H1 (cell line): ENCODE data around the gene AADAC. TPM values are rescaled to one million over a fixed set of nuclear protein-coding genes. Genes with fewer than 3 reads are reported as not detected.
"Not testable (repeated sequence)": the region's sequence is repeated elsewhere in the genome, so short reads cannot be mapped to it uniquely, and the experiment has no call there.

Experiments
- CTCF ChIA-PET: fragments of 300-600 bp; sonication (Branson Sonifier 250); formaldehyde crosslinking; loops from one replicate; lab custom pipeline; 2021; ENCODE audit not compliant: partially characterized antibody; lab: Charles Lee
- POLR2A ChIA-PET: fragments of 300-600 bp; sonication (Branson Sonifier 250); formaldehyde crosslinking; loops from one replicate; lab custom pipeline; 2021; ENCODE audit warnings: inconsistent platforms; ENCODE audit not compliant: partially characterized antibody; lab: Charles Lee
- DNase-seq, 2 experiments: peaks; one replicate each; pipeline versions ENCODE4 v3.0.0 to v3.0.0-alpha.2; 2010 to 2022; ENCODE audit warnings: low spot score in 2 of 2, low read depth in 1 of 2, mixed read lengths in 1 of 2
- FAIRE-seq: peaks from 2 replicates; lab custom pipeline; 2011; peaks lifted over from hg19 to GRCh38; lab: Jason Lieb, UNC
- H2AFZ ChIP-seq: 2 replicates; pipeline ENCODE4 v1.8.1; 2012; ENCODE audit warnings: low read length, inconsistent platforms
- H2AK5ac ChIP-seq: 2 replicates; pipeline ENCODE4 v1.6.1; 2013; ENCODE audit warnings: low read depth, low read length
- H2BK120ac ChIP-seq: replicated peaks from 2 replicates; pipeline ENCODE3; 2013; ENCODE audit warnings: low read depth, low read length, inconsistent platforms
- H2BK12ac ChIP-seq: 2 replicates; pipeline ENCODE4 v1.6.1; 2013; ENCODE audit warnings: low read depth, low read length
- H2BK15ac ChIP-seq: 2 replicates; pipeline ENCODE4 v1.6.1; 2013; ENCODE audit warnings: low read length
- H2BK20ac ChIP-seq: 2 replicates; pipeline ENCODE4 v1.6.1; 2013; ENCODE audit warnings: low read length
- H2BK5ac ChIP-seq: 2 replicates; pipeline ENCODE4 v1.6.1; 2013; ENCODE audit warnings: low read depth, low read length
- H3K14ac ChIP-seq: 2 replicates; pipeline ENCODE4 v1.6.1; 2013; ENCODE audit warnings: inconsistent platforms; ENCODE audit not compliant: insufficient read length
- H3K18ac ChIP-seq: 2 replicates; pipeline ENCODE4 v1.6.1; 2013; ENCODE audit warnings: low read length; ENCODE audit errors: extremely low read depth
- H3K23ac ChIP-seq: 2 replicates; pipeline ENCODE4 v1.6.1; 2013; ENCODE audit warnings: inconsistent platforms; ENCODE audit not compliant: insufficient read length
- H3K23me2 ChIP-seq: 2 replicates; pipeline ENCODE4 v1.6.1; 2013; ENCODE audit warnings: low read depth, low read length
- H3K27ac ChIP-seq: 2 replicates; pipeline ENCODE4 v1.6.1; 2011; ENCODE audit warnings: low read depth, low read length, inconsistent platforms
- H3K27me3 ChIP-seq, 4 experiments: replicated peaks in 1 of 4; 1 replicate in 1 of 4; 2 replicates in 3 of 4; pipeline versions ENCODE4 v1.6.1 to v1.8.1; 2011 to 2013; ENCODE audit warnings: low read length in 3 of 4, mild to moderate bottlenecking in 3 of 4, inconsistent platforms in 2 of 4, mixed read lengths in 2 of 4, moderate library complexity in 1 of 4; ENCODE audit not compliant: control insufficient read depth in 3 of 4, insufficient read depth in 3 of 4; ENCODE audit errors: extremely low read depth in 1 of 4
- H3K36me3 ChIP-seq, 4 experiments: 2 replicates each; pipeline versions ENCODE4 v1.6.1 to v1.8.1; 2011 to 2013; ENCODE audit warnings: mild to moderate bottlenecking in 4 of 4, low read length in 3 of 4, moderate library complexity in 2 of 4, control low read depth in 1 of 4, inconsistent platforms in 1 of 4; ENCODE audit not compliant: insufficient read depth in 4 of 4, control insufficient read depth in 2 of 4
- H3K4ac ChIP-seq: replicated peaks from 2 replicates; pipeline ENCODE3; 2013; ENCODE audit warnings: low read length, low read depth, mixed read lengths, inconsistent platforms; ENCODE audit not compliant: insufficient read length
- H3K4me1 ChIP-seq, 4 experiments: replicated peaks in 1 of 4; 1 replicate in 1 of 4; 2 replicates in 3 of 4; pipeline versions ENCODE4 v1.6.1 to v1.8.1; 2011 to 2013; ENCODE audit warnings: low read length in 3 of 4, inconsistent platforms in 2 of 4, mixed read lengths in 1 of 4; ENCODE audit not compliant: insufficient read depth in 4 of 4, control insufficient read depth in 3 of 4
- H3K4me2 ChIP-seq, 2 experiments: 2 replicates each; pipeline versions ENCODE4 v1.6.1 to v1.8.1; 2011 to 2013; ENCODE audit warnings: low read depth in 2 of 2, low read length in 2 of 2, control low read depth in 1 of 2, inconsistent platforms in 1 of 2, mild to moderate bottlenecking in 1 of 2; ENCODE audit not compliant: insufficient read depth in 1 of 2
- H3K4me3 ChIP-seq, 4 experiments: fragments of 200-600, 300-600 bp in 1 of 4; sonication (generic), shearing (Covaris generic), sonication (Bioruptor Twin) in 1 of 4; 2 replicates each; pipeline versions ENCODE4 v1.5.1 to v1.8.1; 2011 to 2016; ENCODE audit warnings: low read length in 4 of 4, low read depth in 3 of 4, control low read depth in 2 of 4, inconsistent platforms in 2 of 4, mild to moderate bottlenecking in 2 of 4, mixed read lengths in 1 of 4, moderate library complexity in 1 of 4; ENCODE audit not compliant: insufficient read depth in 2 of 4; ENCODE audit errors: extremely low read depth in 1 of 4
- H3K56ac ChIP-seq: replicated peaks from 2 replicates; pipeline ENCODE3; 2013; ENCODE audit warnings: low read depth, mild to moderate bottlenecking, mixed read lengths, low read length, inconsistent platforms; ENCODE audit not compliant: insufficient read length
- H3K79me1 ChIP-seq: 2 replicates; pipeline ENCODE4 v1.6.1; 2013; ENCODE audit warnings: low read depth, low read length, control low read depth
- H3K79me2 ChIP-seq, 2 experiments: 2 replicates each; pipeline versions ENCODE4 v1.6.1 to v1.8.1; 2012 to 2013; ENCODE audit warnings: low read length in 2 of 2, mild to moderate bottlenecking in 2 of 2, inconsistent platforms in 1 of 2; ENCODE audit not compliant: insufficient read depth in 2 of 2, control insufficient read depth in 1 of 2
- H3K9ac ChIP-seq, 4 experiments: replicated peaks in 1 of 4; 1 replicate in 1 of 4; 2 replicates in 3 of 4; pipeline versions ENCODE4 v1.6.1 to v1.8.1; 2011 to 2013; ENCODE audit warnings: low read depth in 3 of 4, low read length in 3 of 4, control low read depth in 2 of 4, mild to moderate bottlenecking in 2 of 4, moderate library complexity in 2 of 4, inconsistent platforms in 1 of 4; ENCODE audit errors: extremely low read depth in 1 of 4
- H3K9me3 ChIP-seq, 2 experiments: 2 replicates each; pipeline versions ENCODE4 v1.6.1 to v1.8.1; 2012 to 2013; ENCODE audit warnings: mild to moderate bottlenecking in 2 of 2, moderate library complexity in 2 of 2, control low read depth in 1 of 2, inconsistent platforms in 1 of 2, low read depth in 1 of 2, low read length in 1 of 2, mixed read lengths in 1 of 2; ENCODE audit not compliant: insufficient read depth in 2 of 2
- H4K20me1 ChIP-seq, 2 experiments: replicated peaks in 1 of 2; 2 replicates each; pipeline versions ENCODE3 to v1.8.1; 2011 to 2013; ENCODE audit warnings: inconsistent platforms in 2 of 2, low read length in 2 of 2, mild to moderate bottlenecking in 1 of 2; ENCODE audit not compliant: insufficient read depth in 2 of 2, control insufficient read depth in 1 of 2
- H4K5ac ChIP-seq: 2 replicates; pipeline ENCODE4 v1.6.1; 2013; ENCODE audit warnings: low read length, low read depth, mixed read lengths, inconsistent platforms; ENCODE audit not compliant: insufficient read length
- H4K8ac ChIP-seq: 2 replicates; pipeline ENCODE4 v1.8.0; 2013; ENCODE audit warnings: mild to moderate bottlenecking, moderate library complexity, low read length, inconsistent platforms; ENCODE audit not compliant: insufficient read depth; ENCODE audit errors: extremely low read depth
- H4K91ac ChIP-seq: replicated peaks from 2 replicates; pipeline ENCODE3; 2013; ENCODE audit warnings: low read length, mixed read lengths, inconsistent platforms; ENCODE audit not compliant: insufficient read length
- WGBS, 2 experiments: shearing (Covaris generic) in 1 of 2; methylation state at CpG; one replicate each; pipeline versions ENCODE4 v1.1.6 to v1.1.7; 2013 to 2015; ENCODE audit warnings: low lambda C conversion rate in 2 of 2, mixed read lengths in 2 of 2, inconsistent platforms in 1 of 2, low coverage in 1 of 2, missing lambda C conversion rate in 1 of 2; ENCODE audit not compliant: insufficient replicate concordance in 2 of 2, insufficient coverage in 1 of 2, insufficient read length in 1 of 2; ENCODE audit errors: extremely low coverage in 1 of 2, missing lambda C conversion rate in 1 of 2; 5-methylcytosine and 5-hydroxymethylcytosine counted together
- polyA plus RNA-seq, 7 experiments: library from polyadenylated mRNA; depleted of rRNA in 3 of 7; stranded (reverse) in 5 of 7; unstranded in 2 of 7; fragments of >200 nt in 5 of 7; fragments of 200-250 nt in 2 of 7; gene quantifications; 1 replicate in 5 of 7; 2 replicates in 1 of 7; 4 replicates in 1 of 7; pipeline versions ENCODE4 v1.2.1 to v1.2.3, GENCODE V29; 2011 to 2013; ENCODE audit warnings: missing spikeins in 2 of 7, mixed read lengths in 2 of 7
- total RNA-seq: library from RNA; stranded (reverse); fragmentation: NEBNext Ultra II Directional; extraction: Animal tissue kit (Norgen Biotek cat#: 25700); gene quantifications from 2 replicates; pipeline ENCODE4 v1.2.1, GENCODE V29; 2021

AADAC gene
- total and polyA plus RNA-seq, 2 of the 8 experiments (the other 6 are each of a cell fraction or from before 2014, with no cell fraction given), result not detected

GRCh38 chr3:151850065-151850464, 36.1 kb downstream of the AADAC start:
- H3K4ac ChIP-seq, H3K27me3 ChIP-seq, H2AK5ac ChIP-seq, H3K23ac ChIP-seq, H4K5ac ChIP-seq, DNase-seq, FAIRE-seq, H3K4me3 ChIP-seq, H4K20me1 ChIP-seq, H2AFZ ChIP-seq, H3K79me1 ChIP-seq, H2BK12ac ChIP-seq, H3K36me3 ChIP-seq, H2BK20ac ChIP-seq, H3K79me2 ChIP-seq, H3K27ac ChIP-seq, H3K56ac ChIP-seq, H3K4me1 ChIP-seq, H4K8ac ChIP-seq, H2BK5ac ChIP-seq, H3K4me2 ChIP-seq, H2BK120ac ChIP-seq, H3K9me3 ChIP-seq, H3K14ac ChIP-seq, CTCF ChIA-PET, H3K23me2 ChIP-seq, POLR2A ChIA-PET, H4K91ac ChIP-seq, H3K18ac ChIP-seq, H3K9ac ChIP-seq, H2BK15ac ChIP-seq: not testable (repeated sequence)
- 93% methylated on average over 2 of the region's 2 CpGs; no CpG with 5 or more reads in 1 of the 2 experiments for WGBS, 2 experiments
